ENCODE measurements around the gene LRRC3C.
"Not testable (repeated sequence)": the region's sequence is repeated elsewhere in the genome, so short reads cannot be mapped to it uniquely, and the experiment has no call there.

Gene LRRC3C

GRCh38 chr17:39925282-39926134 is 2.0 kb upstream of the LRRC3C start:
- no peak for DNase-seq

DNA sequence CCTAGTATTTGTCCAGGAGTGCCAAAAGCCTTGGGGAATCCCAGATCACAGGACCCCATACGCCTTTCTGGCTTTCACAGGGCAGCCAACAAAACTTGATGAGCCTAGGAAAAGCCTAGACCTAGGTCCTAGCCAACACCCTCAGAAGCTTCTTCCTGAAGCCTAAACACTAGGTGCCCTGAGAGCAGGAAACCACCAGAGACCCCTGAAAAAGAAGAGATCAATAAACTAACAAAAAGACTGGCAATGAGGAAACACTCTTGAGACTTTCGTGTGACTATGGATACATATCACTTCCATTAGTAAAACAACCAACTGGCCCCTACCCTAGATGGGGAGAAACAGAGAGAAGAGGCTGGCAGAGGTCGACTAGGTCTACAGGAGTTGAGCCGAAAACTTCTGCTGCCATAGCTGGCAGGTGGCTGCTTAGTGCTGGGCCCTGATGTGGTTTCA is 1.4 kb upstream of the LRRC3C start:
- DNase-seq = no peak

DNA sequence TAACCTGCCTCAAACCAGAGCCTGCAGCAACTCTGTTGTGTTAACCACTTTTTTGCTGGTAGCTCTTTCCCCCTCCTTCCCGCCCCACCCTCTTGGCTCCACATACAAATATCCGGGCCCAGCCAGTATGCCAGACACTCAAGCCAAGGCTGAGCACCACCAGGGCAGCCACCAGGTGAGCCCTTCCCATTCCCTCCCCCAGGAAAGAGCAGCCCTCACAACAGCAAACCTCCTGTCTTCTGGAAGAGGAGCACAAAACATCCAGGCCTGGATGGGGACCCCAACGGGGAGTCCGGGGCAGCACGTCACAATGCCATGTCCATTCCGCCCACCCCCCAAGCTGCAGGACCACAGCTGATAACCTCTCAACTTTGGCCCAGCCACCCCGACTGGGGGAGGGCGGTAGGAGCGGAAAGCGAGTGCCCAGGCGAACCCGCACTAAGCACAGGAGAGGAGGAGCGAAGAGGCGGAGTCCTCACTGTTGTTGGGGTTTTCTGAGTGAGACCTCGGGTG is 888 bp upstream of the LRRC3C start:
- DNase-seq = peak; percentile 68

- DNase-seq = peak; percentile 24
Measured at GRCh38 chr17:39927929-39928857, 661 bp downstream of the LRRC3C start.

- no peak for DNase-seq
Measured at GRCh38 chr17:39928858-39929645, 1.5 kb downstream of the LRRC3C start.

DNA sequence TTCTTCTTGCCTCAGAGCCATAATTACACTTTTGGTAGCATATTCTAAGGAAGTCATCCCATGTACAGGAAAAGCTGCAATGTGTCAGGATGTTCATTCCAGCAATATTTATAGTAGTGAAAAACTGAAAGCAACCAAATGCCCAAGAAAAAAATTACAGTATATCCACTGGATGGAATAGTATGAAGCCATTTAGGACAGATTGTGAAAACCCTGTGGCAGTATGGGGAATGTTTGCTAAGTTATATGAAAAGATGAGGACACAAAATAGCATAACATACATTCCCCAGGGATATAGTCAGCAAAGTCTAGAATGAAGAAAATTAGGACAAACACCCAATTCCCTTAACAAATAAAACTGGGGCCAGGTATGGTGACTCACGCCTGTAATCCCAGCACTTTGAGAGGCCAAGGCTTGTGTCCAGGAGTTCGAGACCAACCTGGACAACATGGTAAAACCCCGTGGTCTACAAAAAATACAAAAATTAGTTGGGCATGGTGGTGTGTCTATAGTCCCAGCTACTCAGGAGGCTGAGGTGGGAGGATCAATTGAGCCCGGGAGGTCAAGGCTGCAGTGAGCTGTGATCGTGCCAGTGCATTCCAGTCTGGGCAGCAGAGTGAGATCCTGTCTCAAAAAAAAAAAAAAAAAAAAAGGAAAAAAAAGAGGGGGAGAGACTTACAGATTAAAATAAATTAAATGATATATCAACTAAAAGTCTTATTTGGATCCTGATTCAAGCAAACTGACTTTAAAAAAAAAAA is 2.3 kb downstream of the LRRC3C start:
- no peak for DNase-seq

- DNase-seq = no peak
Measured at GRCh38 chr17:39933912-39934311, 6.4 kb downstream of the LRRC3C start.

DNA sequence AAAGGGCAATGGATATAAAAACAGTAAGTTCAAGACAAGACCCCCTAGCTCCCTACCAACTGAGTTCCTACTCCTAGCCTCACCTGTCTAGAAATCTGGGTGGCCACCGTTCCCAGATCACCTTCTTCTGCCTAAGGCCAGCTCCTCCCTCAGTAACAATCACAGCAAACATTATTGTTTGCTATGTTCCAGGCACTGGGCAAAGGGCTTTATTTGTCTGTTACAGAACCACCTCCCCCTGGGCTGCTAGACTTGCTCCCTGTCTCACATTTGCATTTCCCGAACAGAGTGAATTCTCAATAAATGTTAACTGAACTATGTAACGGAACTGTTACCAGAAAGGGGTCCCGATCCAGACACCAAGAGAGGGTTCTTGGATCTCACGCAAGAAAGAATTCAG is 6.8 kb downstream of the LRRC3C start:
- DNase-seq = no peak

- no peak for DNase-seq
Measured at GRCh38 chr17:39935909-39936308, 8.4 kb downstream of the LRRC3C start.

DNA sequence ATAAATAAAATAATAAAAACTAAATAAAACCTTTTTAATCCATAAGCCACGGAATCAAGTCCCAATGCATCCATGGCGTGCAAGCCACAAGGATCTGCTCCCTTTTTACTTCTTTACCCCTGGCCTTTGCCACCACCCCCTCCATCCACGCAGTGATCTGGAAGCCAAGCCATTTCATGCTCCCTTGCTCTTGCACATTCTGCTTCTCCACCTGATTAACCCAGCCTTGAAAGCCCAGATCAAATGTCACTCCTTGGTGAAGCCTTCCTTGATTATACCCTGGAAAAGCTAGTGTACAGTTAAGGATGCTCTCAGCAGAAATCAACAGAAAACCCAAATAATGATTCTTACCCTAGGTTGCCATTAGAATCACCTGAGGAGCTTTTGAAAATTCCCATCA is 9.9 kb downstream of the LRRC3C start:
- DNase-seq = no peak

DNA sequence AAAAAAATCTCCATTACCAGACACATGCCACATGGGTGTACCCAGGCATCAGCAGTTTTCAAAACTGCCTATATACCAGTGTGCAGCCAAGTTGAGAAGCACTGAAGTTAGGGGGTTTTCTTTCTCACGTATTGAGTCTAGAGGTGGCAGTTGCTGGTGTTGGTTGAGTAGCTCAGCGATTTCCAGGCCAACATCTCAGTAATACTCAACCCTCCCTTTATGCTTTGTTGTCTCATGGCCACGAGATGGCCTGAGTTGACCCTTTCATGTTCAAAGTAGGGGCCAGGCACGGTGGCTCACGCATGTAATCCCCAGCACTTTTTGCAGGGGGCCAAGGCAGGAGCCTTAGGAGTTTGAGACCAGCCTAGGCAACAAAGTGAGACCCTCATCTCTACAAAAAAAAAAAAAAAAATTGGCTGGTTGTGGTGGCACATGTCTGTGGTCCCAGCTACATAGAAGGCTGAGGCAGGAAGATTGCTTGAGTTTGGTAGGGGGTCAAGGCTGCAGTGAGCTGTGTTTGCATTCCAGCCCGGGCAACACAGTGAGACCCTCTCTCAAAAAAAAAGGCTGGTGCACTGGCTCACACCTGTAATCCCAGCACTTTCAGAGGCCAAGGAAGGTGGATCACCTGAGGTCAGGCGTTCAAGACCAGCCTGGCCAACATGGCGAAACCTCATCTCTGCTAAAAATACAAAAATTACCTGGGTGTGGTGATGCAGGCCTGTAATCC is 10.8 kb downstream of the LRRC3C start:
- no peak for DNase-seq

DNA sequence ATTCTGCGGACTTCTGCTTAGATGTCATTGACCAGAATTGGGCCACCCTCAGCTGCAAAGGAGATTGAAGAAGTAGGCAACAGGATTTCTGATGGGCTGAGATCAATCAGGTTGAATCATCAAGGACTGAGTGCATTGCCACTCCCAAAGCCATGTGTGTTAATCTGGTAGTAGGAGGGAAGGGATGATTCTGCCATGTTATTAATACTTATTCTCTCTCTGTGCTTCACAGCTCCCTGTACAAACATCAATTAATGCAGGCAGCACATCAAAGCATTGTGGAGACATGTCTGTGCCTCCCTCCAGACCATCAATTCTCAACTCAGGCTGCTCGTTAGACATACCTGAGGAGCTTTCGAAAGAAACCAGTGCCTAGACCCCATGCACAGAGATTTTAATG is 11.6 kb downstream of the LRRC3C start:
- DNase-seq = no peak

- peak; percentile 68 for DNase-seq
Measured at GRCh38 chr17:39939588-39940419, 12.3 kb downstream of the LRRC3C start.

- no peak for DNase-seq
Measured at GRCh38 chr17:39943702-39944392, 16.3 kb downstream of the LRRC3C start.

DNA sequence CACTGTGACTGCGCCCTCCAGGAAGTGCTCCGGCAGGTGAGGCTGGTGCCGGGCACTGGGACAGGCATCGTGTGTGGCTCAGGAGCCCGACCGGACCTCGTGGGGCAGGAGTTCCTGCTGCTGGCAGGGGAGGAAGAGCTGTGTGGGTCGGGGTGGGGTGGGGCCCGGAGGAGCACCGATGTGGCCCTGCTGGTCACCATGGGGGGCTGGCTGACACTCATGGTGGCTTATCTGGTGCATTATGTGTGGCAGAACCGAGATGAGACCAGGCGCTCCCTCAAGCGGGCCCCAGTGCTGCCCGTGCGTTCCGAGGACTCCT is 16.8 kb downstream of the LRRC3C start:
- DNase-seq = no peak

- no peak for DNase-seq
Measured at GRCh38 chr17:39946551-39947330, 19.2 kb downstream of the LRRC3C start.

DNA sequence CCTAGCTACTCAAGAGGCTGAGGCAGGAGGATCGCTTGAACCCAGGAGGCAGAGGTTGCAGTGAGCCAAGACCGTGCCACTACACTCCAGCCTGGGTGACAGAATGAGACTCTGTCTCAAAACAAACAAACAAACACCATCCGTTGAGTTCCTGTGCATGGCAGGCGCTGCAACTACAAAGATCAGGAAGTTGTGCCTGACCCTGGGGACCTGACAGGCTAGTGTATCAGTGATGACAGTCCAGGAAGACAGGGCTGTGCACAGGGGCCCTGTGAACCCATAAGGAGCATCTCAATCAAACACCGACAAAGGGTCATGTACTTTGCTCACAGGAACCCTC is 20.9 kb downstream of the LRRC3C start:
- DNase-seq = not testable (repeated sequence)

- DNase-seq = no peak
Measured at GRCh38 chr17:39949028-39949427, 21.5 kb downstream of the LRRC3C start.

GRCh38 chr17:39950871-39951348 is 23.4 kb downstream of the LRRC3C start:
- DNase-seq = no peak
